GM23338 (cell line): ENCODE measurements around the gene APOL6.

Experiments used
- EZH2 ChIP-seq: fragments of 200-600 bp; sonication (generic); IDR thresholded peaks from one replicate; pipeline ENCODE4 v1.8.0; 2017; ENCODE audit warnings: antibody characterized with exemption, mild to moderate bottlenecking, low read depth; ENCODE audit not compliant: unreplicated experiment
- TF ChIP-seq, protein P1 (sequence below), 2 experiments: fragments of 200-600 bp in 1 of 2; sonication (generic) in 1 of 2; conservative IDR thresholded peaks; 2 replicates each; pipeline versions ENCODE4 v1.5.1 to v1.6.1; 2016 to 2017; ENCODE audit warnings: antibody characterized with exemption in 2 of 2, low read depth in 2 of 2, mild to moderate bottlenecking in 2 of 2, moderate library complexity in 1 of 2
- TF ChIP-seq, protein P2 (sequence below): IDR thresholded peaks from one replicate; pipeline ENCODE4 v1.6.1; 2018; ENCODE audit warnings: antibody characterized with exemption; ENCODE audit not compliant: unreplicated experiment

DNA sequence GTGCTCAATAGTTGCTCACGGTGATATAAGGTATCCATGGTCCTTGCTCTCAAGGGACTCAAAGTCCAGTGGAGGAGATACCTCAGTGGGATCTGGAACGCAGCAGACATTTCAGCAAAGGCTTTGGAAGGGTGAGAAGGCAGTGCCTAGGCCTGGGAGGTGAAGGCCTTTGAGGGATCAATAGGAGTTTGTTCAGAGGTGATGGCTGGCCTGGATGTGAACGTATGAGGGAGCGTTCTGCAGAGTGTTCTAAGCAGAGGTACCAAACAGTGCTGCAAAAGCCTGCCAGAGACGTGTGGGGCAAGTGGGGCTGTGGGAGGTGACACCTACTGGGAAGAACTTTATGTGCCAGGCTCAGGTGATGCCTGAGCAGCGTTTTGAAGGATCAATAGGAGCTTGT lies 23.7 kb upstream of the APOL6 start:
- TF ChIP-seq EZH2: no peak
- TF ChIP-seq, protein P1, sequence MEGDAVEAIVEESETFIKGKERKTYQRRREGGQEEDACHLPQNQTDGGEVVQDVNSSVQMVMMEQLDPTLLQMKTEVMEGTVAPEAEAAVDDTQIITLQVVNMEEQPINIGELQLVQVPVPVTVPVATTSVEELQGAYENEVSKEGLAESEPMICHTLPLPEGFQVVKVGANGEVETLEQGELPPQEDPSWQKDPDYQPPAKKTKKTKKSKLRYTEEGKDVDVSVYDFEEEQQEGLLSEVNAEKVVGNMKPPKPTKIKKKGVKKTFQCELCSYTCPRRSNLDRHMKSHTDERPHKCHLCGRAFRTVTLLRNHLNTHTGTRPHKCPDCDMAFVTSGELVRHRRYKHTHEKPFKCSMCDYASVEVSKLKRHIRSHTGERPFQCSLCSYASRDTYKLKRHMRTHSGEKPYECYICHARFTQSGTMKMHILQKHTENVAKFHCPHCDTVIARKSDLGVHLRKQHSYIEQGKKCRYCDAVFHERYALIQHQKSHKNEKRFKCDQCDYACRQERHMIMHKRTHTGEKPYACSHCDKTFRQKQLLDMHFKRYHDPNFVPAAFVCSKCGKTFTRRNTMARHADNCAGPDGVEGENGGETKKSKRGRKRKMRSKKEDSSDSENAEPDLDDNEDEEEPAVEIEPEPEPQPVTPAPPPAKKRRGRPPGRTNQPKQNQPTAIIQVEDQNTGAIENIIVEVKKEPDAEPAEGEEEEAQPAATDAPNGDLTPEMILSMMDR (conservative IDR thresholded peaks at IDR 0.05; ENCODE audit: low read depth in 2 of 2): no peak
- TF ChIP-seq, protein P2, sequence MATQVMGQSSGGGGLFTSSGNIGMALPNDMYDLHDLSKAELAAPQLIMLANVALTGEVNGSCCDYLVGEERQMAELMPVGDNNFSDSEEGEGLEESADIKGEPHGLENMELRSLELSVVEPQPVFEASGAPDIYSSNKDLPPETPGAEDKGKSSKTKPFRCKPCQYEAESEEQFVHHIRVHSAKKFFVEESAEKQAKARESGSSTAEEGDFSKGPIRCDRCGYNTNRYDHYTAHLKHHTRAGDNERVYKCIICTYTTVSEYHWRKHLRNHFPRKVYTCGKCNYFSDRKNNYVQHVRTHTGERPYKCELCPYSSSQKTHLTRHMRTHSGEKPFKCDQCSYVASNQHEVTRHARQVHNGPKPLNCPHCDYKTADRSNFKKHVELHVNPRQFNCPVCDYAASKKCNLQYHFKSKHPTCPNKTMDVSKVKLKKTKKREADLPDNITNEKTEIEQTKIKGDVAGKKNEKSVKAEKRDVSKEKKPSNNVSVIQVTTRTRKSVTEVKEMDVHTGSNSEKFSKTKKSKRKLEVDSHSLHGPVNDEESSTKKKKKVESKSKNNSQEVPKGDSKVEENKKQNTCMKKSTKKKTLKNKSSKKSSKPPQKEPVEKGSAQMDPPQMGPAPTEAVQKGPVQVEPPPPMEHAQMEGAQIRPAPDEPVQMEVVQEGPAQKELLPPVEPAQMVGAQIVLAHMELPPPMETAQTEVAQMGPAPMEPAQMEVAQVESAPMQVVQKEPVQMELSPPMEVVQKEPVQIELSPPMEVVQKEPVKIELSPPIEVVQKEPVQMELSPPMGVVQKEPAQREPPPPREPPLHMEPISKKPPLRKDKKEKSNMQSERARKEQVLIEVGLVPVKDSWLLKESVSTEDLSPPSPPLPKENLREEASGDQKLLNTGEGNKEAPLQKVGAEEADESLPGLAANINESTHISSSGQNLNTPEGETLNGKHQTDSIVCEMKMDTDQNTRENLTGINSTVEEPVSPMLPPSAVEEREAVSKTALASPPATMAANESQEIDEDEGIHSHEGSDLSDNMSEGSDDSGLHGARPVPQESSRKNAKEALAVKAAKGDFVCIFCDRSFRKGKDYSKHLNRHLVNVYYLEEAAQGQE: no peak
